Measurements from ENCODE around the gene MYEOV.

The MYEOV gene

DNA sequence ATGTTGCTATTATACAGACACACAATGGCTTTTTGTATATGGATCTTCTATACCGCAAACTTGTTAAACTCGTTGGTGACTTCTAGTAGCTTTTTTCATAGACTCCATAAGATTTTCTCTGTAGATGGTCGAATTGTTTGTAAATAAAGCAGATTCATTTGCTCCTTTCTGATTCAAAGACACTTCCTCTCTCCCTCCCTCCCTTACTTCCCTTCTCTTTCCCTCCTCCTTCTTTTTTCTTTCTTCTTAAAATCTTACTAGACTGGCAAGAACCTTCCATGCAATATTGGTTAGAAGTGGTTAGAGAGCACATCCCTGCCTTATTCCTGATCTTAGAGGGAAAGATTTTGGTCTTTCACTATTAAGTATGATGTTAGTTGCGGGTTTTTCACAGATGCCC is 36.4 kb downstream of the MYEOV start:
- no peak overlapping the region for H2AFZ ChIP-seq (ENCODE audit: low read length)
- H3K27ac ChIP-seq (ENCODE audit: low read length) = no peak overlapping the region
- H3K9me3 ChIP-seq (replicated peaks; ENCODE audit: insufficient read depth, low read length) = no peaks in the 10 kb centered on the region
- H3K9me2 ChIP-seq (replicated peaks; ENCODE audit: insufficient read depth, low read length) = no peaks in the 10 kb centered on the region
- H4K20me1 ChIP-seq (ENCODE audit: insufficient read depth, low read length) = no peaks in the 10 kb centered on the region
- H3K36me3 ChIP-seq (replicated peaks; ENCODE audit: insufficient read depth, low read length) = no peaks in the 10 kb centered on the region
- H3F3A ChIP-seq (ENCODE audit: insufficient read depth, low read length) = no peaks in the 10 kb centered on the region
- no peak overlapping the region for H3K9ac ChIP-seq (ENCODE audit: low read length)
- peaks cover 63% of the 10 kb centered on the region for H3K79me2 ChIP-seq (ENCODE audit: low read length)
- no peaks in the 10 kb centered on the region for H3K4me1 ChIP-seq (ENCODE audit: low read length)
- no peak for TF ChIP-seq EZH2phosphoT487 (IDR thresholded peaks at IDR 0.05; ENCODE audit: low read length)
- no peak for TF ChIP-seq EZH2 (optimal IDR thresholded peaks at IDR 0.05; ENCODE audit: low read depth, low read length)
- TF ChIP-seq CTCF (IDR thresholded peaks at IDR 0.05; ENCODE audit: low read length) = no peak
- DNase-seq = no peak
- no peak overlapping the region for H3K4me2 ChIP-seq (ENCODE audit: low read depth, low read length)
- no peaks in the 10 kb centered on the region for H3K27me3 ChIP-seq (replicated peaks; ENCODE audit: insufficient read depth, low read length)
- H3K4me3 ChIP-seq (ENCODE audit: low read length) = no peak overlapping the region

DNA sequence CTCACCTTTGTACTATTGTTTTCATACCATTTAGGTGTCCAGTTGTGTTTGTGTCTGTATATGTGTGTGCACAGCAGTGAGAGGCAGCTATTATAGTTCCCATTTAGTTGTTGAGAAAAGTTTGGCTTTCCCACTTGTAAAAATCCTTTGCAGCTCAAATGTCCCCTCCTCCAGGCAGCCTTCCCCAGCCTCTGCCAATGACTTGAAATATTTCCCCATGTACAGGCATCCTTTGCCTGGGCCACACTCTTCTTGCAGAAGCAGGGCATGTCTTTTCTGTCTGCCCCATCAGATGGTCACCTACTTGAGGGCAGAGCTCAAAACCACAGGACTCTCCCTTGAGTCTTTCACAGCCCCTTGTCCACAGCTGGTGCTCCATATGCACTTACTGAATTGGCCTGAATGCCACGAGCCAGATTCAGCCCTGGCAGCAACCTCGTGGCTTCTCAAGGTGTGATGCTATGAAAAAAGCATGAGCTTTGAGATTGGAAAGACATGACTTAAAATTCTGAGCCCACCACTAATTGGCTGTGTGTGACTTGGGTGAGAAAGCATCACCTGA is 39.3 kb downstream of the MYEOV start:
- Histone ChIP-seq H3K4me1 (ENCODE audit: low read length) (peaks cover 22% of the 10 kb centered on the region), H3K27ac (ENCODE audit: low read length) (no peak overlapping the region), H3F3A (ENCODE audit: insufficient read depth, low read length) (peaks cover 11% of the 10 kb centered on the region), H3K79me2 (ENCODE audit: low read length) (peaks cover 67% of the 10 kb centered on the region), H4K20me1 (ENCODE audit: insufficient read depth, low read length) (no peaks in the 10 kb centered on the region), H3K36me3 (replicated peaks; ENCODE audit: insufficient read depth, low read length) (no peaks in the 10 kb centered on the region), H3K4me3 (ENCODE audit: low read length) (no peak overlapping the region), H2AFZ (ENCODE audit: low read length) (no peak overlapping the region), H3K9ac (ENCODE audit: low read length) (no peak overlapping the region), H3K27me3 (replicated peaks; ENCODE audit: insufficient read depth, low read length) (no peaks in the 10 kb centered on the region), H3K9me3 (replicated peaks; ENCODE audit: insufficient read depth, low read length) (no peaks in the 10 kb centered on the region), H3K9me2 (replicated peaks; ENCODE audit: insufficient read depth, low read length) (no peaks in the 10 kb centered on the region), H3K4me2 (ENCODE audit: low read depth, low read length) (no peak overlapping the region)
- DNase-seq = no peak
- TF ChIP-seq EZH2phosphoT487 (IDR thresholded peaks at IDR 0.05; ENCODE audit: low read length) (no peak), EZH2 (optimal IDR thresholded peaks at IDR 0.05; ENCODE audit: low read depth, low read length) (no peak), CTCF (IDR thresholded peaks at IDR 0.05; ENCODE audit: low read length) (no peak)

DNA sequence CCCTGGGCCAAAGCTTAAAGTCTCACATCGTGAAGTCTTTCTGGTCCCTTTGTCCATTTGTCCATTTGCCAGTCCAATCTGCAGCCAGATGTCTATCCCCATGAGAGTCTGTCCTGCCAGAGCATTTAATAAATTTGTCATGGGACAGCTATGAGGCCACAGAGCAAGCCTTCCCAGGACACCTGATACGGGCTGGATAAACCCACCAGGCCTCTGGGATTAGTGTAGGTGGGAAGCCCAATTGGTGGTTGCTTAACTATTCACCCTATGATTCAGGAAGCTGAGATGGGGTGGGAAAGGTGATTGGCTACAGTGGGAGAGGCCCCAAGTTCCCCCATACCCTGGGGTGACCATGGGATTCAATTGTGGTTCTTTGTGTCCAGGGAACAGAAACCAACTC is 39.9 kb downstream of the MYEOV start:
- Histone ChIP-seq H3K9ac (ENCODE audit: low read length) (no peak overlapping the region), H3K27ac (ENCODE audit: low read length) (no peak overlapping the region), H3K27me3 (replicated peaks; ENCODE audit: insufficient read depth, low read length) (no peaks in the 10 kb centered on the region), H4K20me1 (ENCODE audit: insufficient read depth, low read length) (no peaks in the 10 kb centered on the region), H3K36me3 (replicated peaks; ENCODE audit: insufficient read depth, low read length) (no peaks in the 10 kb centered on the region), H3K9me3 (replicated peaks; ENCODE audit: insufficient read depth, low read length) (no peaks in the 10 kb centered on the region), H3K4me3 (ENCODE audit: low read length) (no peak overlapping the region), H3F3A (ENCODE audit: insufficient read depth, low read length) (peaks cover 11% of the 10 kb centered on the region), H2AFZ (ENCODE audit: low read length) (no peak overlapping the region), H3K9me2 (replicated peaks; ENCODE audit: insufficient read depth, low read length) (no peaks in the 10 kb centered on the region), H3K79me2 (ENCODE audit: low read length) (peaks cover 70% of the 10 kb centered on the region), H3K4me2 (ENCODE audit: low read depth, low read length) (no peak overlapping the region), H3K4me1 (ENCODE audit: low read length) (peaks cover 22% of the 10 kb centered on the region)
- DNase-seq = no peak
- no peak for TF ChIP-seq EZH2phosphoT487 (IDR thresholded peaks at IDR 0.05; ENCODE audit: low read length)
- no peak for TF ChIP-seq CTCF (IDR thresholded peaks at IDR 0.05; ENCODE audit: low read length)
- TF ChIP-seq EZH2 (optimal IDR thresholded peaks at IDR 0.05; ENCODE audit: low read depth, low read length) = no peak
